ENCODE results near the gene IDH3B. TPM values are rescaled to one million over a fixed set of nuclear protein-coding genes. Genes with fewer than 3 reads are reported as not detected.

Gene IDH3B
- total and polyA plus RNA-seq, 7 donors: 103 to 131 (median 114) TPM

- peaks cover 0 to 8% (median 0%) of the 10 kb centered on the region in 4 donors for H3K36me3 ChIP-seq
- no peak overlapping the region for H3K4me3 ChIP-seq
- H3K27me3 ChIP-seq: no peaks in the 10 kb centered on the region
- WGBS, 2 donors: 73 to 74% methylated on average over 1 of the region's 1 CpG
- H3K9me3 ChIP-seq: no peaks in the 10 kb centered on the region
- no peak for DNase-seq
- no peak for TF ChIP-seq POLR2AphosphoS5 (IDR thresholded peaks at IDR 0.05)
- no peak for TF ChIP-seq POLR2A (IDR thresholded peaks at IDR 0.05)
- TF ChIP-seq EP300 (IDR thresholded peaks at IDR 0.05): no peak
- no peak for TF ChIP-seq CTCF (IDR thresholded peaks at IDR 0.05)
- H3K4me1 ChIP-seq: no peaks in the 10 kb centered on the region
- intact Hi-C loops (cut with DNase I): no loop called here
- H3K27ac ChIP-seq: no peak overlapping the region
Observed at GRCh38 chr20:2640260-2640659, 23.8 kb downstream of the IDH3B start.

GRCh38 chr20:2637246-2637645 lies 26.8 kb downstream of the IDH3B start:
- no peak for DNase-seq
- Histone ChIP-seq H3K4me3 (no peak overlapping the region), H3K9me3 (no peaks in the 10 kb centered on the region), H3K27me3 (no peaks in the 10 kb centered on the region), H3K27ac (no peak overlapping the region), H3K36me3 (peaks cover 0 to 8% (median 0%) of the 10 kb centered on the region in 4 donors), H3K4me1 (no peaks in the 10 kb centered on the region)
- intact Hi-C loops (cut with DNase I): no loop called here
- WGBS, 2 donors: 81 to 88% methylated on average over 6 of the region's 6 CpGs
- TF ChIP-seq POLR2A (IDR thresholded peaks at IDR 0.05): no peak
- no peak for TF ChIP-seq EP300 (IDR thresholded peaks at IDR 0.05)
- TF ChIP-seq CTCF (IDR thresholded peaks at IDR 0.05): no peak
- no peak for TF ChIP-seq POLR2AphosphoS5 (IDR thresholded peaks at IDR 0.05)

- Histone ChIP-seq H3K4me1 (no peaks in the 10 kb centered on the region), H3K27ac (no peak overlapping the region), H3K9me3 (peaks cover 0 to 4% (median under 1%) of the 10 kb centered on the region in 4 donors), H3K27me3 (peaks cover 0 to 7% (median 0%) of the 10 kb centered on the region in 3 donors), H3K36me3 (no peaks in the 10 kb centered on the region), H3K4me3 (no peak overlapping the region)
- no peak for TF ChIP-seq CTCF (IDR thresholded peaks at IDR 0.05)
- WGBS, 2 donors: 6 to 24% methylated on average over 1 of the region's 1 CpG
- intact Hi-C loops (cut with DNase I): no loop called here
- no peak for DNase-seq
Observed at GRCh38 chr20:2633381-2633780, 30.6 kb downstream of the IDH3B start.

GRCh38 chr20:2631228-2631627 lies 32.8 kb downstream of the IDH3B start:
- no peak for TF ChIP-seq POLR2A (IDR thresholded peaks at IDR 0.05)
- TF ChIP-seq POLR2AphosphoS5 (IDR thresholded peaks at IDR 0.05): no peak
- no peak for TF ChIP-seq CTCF (IDR thresholded peaks at IDR 0.05)
- TF ChIP-seq EP300 (IDR thresholded peaks at IDR 0.05): no peak
- Histone ChIP-seq H3K36me3 (no peaks in the 10 kb centered on the region), H3K9me3 (peaks cover 0 to 4% (median under 1%) of the 10 kb centered on the region in 4 donors), H3K27me3 (peaks cover 0 to 7% (median 0%) of the 10 kb centered on the region in 3 donors), H3K4me3 (no peak overlapping the region), H3K27ac (no peak overlapping the region), H3K4me1 (no peaks in the 10 kb centered on the region)
- no peak for DNase-seq
- WGBS, 2 donors: 10 to 28% methylated on average over 1 of the region's 1 CpG
- intact Hi-C loops (cut with DNase I): no loop called here

GRCh38 chr20:2626853-2627541 lies 37.0 kb downstream of the IDH3B start:
- Histone ChIP-seq H3K27ac (no peak overlapping the region), H3K36me3 (no peaks in the 10 kb centered on the region), H3K27me3 (peaks cover 0 to 7% (median 0%) of the 10 kb centered on the region in 3 donors), H3K4me1 (no peaks in the 10 kb centered on the region), H3K9me3 (peaks cover 0 to 4% (median under 1%) of the 10 kb centered on the region in 4 donors), H3K4me3 (no peak overlapping the region)
- 37 to 65% methylated on average over 9 of the region's 9 CpGs for WGBS, 2 donors
- no peak for TF ChIP-seq EP300 (IDR thresholded peaks at IDR 0.05)
- TF ChIP-seq POLR2A (IDR thresholded peaks at IDR 0.05): no peak
- no peak for TF ChIP-seq POLR2AphosphoS5 (IDR thresholded peaks at IDR 0.05)
- TF ChIP-seq CTCF (IDR thresholded peaks at IDR 0.05): no peak
- DNase-seq: no peak
- intact Hi-C loops (cut with DNase I): no loop called here

All from sigmoid colon (tissue), 7 donors.